Gastrocnemius medialis (tissue), 4 donors: ENCODE measurements around the gene CATSPER2.
"Not testable (repeated sequence)": the region's sequence is repeated elsewhere in the genome, so short reads cannot be mapped to it uniquely, and the experiment has no call there.

Experiments used
- POLR2A ChIP-seq, 2 donors: fragments of 450-650 bp; IDR thresholded peaks; one replicate each; pipeline ENCODE4 v1.6.1; 2017; ENCODE audit warnings: antibody characterized with exemption in 2 of 2, mild to moderate bottlenecking in 2 of 2, moderate library complexity in 2 of 2
- TF ChIP-seq, protein P1 (sequence below), 5 experiments: fragments of 450-650 bp in 3 of 5; fragments of 200-600 bp in 2 of 5; sonication (generic) in 2 of 5; IDR thresholded peaks in 4 of 5; conservative IDR thresholded peaks in 1 of 5; 1 replicate in 4 of 5; 2 replicates in 1 of 5; pipeline ENCODE4 v1.5.1; 2016 to 2019; ENCODE audit warnings: antibody characterized with exemption in 5 of 5, mild to moderate bottlenecking in 3 of 5, moderate library complexity in 3 of 5

DNA sequence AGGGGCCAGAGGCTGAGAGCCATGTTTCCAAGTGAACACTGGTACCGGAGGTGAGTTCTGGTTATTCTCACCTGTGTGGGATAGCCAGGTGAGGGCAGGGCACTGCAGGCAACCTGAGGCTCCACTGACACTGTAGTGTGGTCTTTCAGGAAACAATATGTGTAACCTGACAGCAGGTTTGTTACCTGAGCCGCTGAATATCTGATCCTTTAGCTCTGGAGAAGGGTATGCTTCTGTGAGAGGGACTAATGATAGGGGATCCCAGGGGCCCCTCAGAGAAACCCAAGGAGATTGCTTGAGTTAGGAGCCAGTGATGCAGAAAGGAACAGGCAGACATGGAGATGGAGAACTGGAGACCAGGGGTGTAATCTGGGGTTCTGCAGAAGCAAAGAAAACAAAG is 29.9 kb downstream of the CATSPER2 start, which contains the start of gene STRC:
- TF ChIP-seq, protein P1, sequence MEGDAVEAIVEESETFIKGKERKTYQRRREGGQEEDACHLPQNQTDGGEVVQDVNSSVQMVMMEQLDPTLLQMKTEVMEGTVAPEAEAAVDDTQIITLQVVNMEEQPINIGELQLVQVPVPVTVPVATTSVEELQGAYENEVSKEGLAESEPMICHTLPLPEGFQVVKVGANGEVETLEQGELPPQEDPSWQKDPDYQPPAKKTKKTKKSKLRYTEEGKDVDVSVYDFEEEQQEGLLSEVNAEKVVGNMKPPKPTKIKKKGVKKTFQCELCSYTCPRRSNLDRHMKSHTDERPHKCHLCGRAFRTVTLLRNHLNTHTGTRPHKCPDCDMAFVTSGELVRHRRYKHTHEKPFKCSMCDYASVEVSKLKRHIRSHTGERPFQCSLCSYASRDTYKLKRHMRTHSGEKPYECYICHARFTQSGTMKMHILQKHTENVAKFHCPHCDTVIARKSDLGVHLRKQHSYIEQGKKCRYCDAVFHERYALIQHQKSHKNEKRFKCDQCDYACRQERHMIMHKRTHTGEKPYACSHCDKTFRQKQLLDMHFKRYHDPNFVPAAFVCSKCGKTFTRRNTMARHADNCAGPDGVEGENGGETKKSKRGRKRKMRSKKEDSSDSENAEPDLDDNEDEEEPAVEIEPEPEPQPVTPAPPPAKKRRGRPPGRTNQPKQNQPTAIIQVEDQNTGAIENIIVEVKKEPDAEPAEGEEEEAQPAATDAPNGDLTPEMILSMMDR (IDR thresholded peaks at IDR 0.05 in 4 of 5, conservative IDR thresholded peaks at IDR 0.05 in 1 of 5): not testable (repeated sequence)
- TF ChIP-seq POLR2A (IDR thresholded peaks at IDR 0.05): not testable (repeated sequence)
